Sigmoid colon (tissue), 7 donors: ENCODE data around the gene OTOP2. TPM values are rescaled to one million over a fixed set of nuclear protein-coding genes. Genes with fewer than 3 reads are reported as not detected.

Experiments used
- DNase-seq: peaks from one replicate; pipeline ENCODE4 v3.0.0-alpha.2; 2019
- H3K27ac ChIP-seq, 4 donors: fragments of 200-600 bp; sonication (generic); one replicate each; pipeline ENCODE4 v1.5.1; 2016 to 2019; ENCODE audit warnings: mild to moderate bottlenecking in 1 of 4
- H3K27me3 ChIP-seq, 3 donors: fragments of 200-600 bp; sonication (generic); one replicate each; pipeline ENCODE4 v1.5.1; 2019; ENCODE audit warnings: mild to moderate bottlenecking in 1 of 3
- H3K36me3 ChIP-seq, 4 donors: fragments of 200-600 bp; sonication (generic); one replicate each; pipeline ENCODE4 v1.5.1; 2016 to 2019
- H3K4me1 ChIP-seq, 4 donors: fragments of 200-600 bp; sonication (generic); one replicate each; pipeline ENCODE4 v1.5.1; 2017 to 2019
- H3K4me3 ChIP-seq, 4 donors: fragments of 200-600 bp; sonication (generic); one replicate each; pipeline ENCODE4 v1.5.1; 2017 to 2019; ENCODE audit warnings: mild to moderate bottlenecking in 2 of 4, moderate library complexity in 1 of 4
- H3K9me3 ChIP-seq, 4 donors: fragments of 200-600 bp in 3 of 4; sonication (generic) in 3 of 4; one replicate each; pipeline versions ENCODE4 v1.5.1 to v1.6.1; 2013 to 2019
- EP300 ChIP-seq, 4 donors: sonication (generic); formaldehyde crosslinking; IDR thresholded peaks; one replicate each; pipeline ENCODE4 v1.6.1; 2017; ENCODE audit warnings: antibody characterized with exemption in 4 of 4
- POLR2A ChIP-seq, 2 donors: fragments of 450-650 bp; IDR thresholded peaks; one replicate each; pipeline ENCODE4 v1.6.1; 2016; ENCODE audit warnings: antibody characterized with exemption in 2 of 2, mild to moderate bottlenecking in 2 of 2, moderate library complexity in 2 of 2
- POLR2AphosphoS5 ChIP-seq, 4 donors: sonication (generic); formaldehyde crosslinking; IDR thresholded peaks; one replicate each; pipeline ENCODE4 v1.6.1; 2017; ENCODE audit warnings: antibody characterized with exemption in 4 of 4
- WGBS, 2 donors: extraction: QIAGEN DNeasy Blood & Tissue Kit; methylation state at CpG; one replicate each; pipeline ENCODE4 v1.1.7; 2013; 5-methylcytosine and 5-hydroxymethylcytosine counted together
- intact Hi-C: fragments of 100-400 bp; cut with DNase I; formaldehyde crosslinking; loops from one replicate; pipeline ENCODE4 v1.15.1; 2023
- polyA plus RNA-seq, 3 donors: library from polyadenylated mRNA; stranded (reverse); fragments of 200-250 nt; gene quantifications; one replicate each; pipeline ENCODE4 v1.2.3, GENCODE V29; 2013
- total RNA-seq, 4 donors: library from RNA; depleted of rRNA; stranded (reverse); fragments of >200 nt; gene quantifications; one replicate each; pipeline ENCODE4 v1.1.0, GENCODE V29; 2016
- TF ChIP-seq, protein P1 (sequence below), 4 experiments: fragments of 450-650 bp in 3 of 4; fragments of 200-600 bp in 1 of 4; IDR thresholded peaks; one replicate each; pipeline ENCODE4 v1.5.1; 2016 to 2019; ENCODE audit warnings: antibody characterized with exemption in 4 of 4, mild to moderate bottlenecking in 3 of 4, moderate library complexity in 2 of 4
- donor health status: healthy with polysubstance abuse.
- donor health status: Bipolar disorder and iron deficiency.
- donor health status: healthy.

The OTOP2 gene
- total and polyA plus RNA-seq, 7 donors = 0.36 to 21.0 (median 4.8) TPM; not detected in 2

DNA sequence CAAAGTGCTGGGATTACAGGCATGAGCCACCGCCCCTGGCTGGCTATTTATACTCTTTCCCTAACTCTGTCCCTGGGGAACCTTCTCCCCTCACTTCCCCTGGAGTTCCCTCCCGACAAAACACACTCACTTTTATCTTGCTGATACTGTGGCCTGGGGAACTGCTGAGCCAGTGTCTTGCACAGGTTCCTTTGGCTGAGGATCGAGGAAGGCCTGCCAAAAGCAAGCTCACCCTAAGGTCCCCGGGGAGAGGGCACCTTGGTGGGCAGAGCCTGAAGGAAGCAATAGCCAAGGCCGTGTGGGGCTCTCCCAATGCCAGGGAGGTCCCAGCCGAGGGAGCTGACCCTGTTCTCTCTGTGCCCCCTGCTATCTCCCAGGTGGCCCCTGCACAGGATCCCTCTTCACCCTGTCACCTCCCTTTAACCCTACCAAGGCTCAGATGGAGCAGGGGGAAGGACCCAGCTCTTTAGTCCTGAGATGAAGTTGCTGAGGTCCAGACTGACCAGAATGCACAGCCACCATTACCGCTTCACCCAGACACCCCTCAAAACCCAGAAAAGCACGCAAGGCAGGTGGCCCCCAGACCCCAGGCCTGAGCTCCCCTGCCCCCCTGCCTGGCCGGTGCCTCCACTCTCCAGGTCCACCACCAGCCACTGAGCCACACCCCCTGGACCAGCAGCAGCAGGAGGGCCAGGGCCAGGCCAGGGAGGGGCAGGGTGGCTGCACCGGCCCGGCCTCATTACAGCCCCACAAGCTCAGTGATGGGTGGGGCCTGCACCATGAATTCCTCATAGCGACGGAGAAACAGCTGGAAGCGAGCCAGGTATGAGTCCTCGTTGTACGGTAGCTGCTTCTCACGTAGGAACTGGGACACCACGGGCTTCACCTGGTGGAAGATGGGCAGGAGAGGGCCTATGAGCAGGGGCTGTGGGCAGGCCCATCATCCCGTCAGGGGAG is 46.2 kb upstream of the OTOP2 start:
- TF ChIP-seq EP300 (IDR thresholded peaks at IDR 0.05) (no peak), POLR2AphosphoS5 (IDR thresholded peaks at IDR 0.05) (no peak), POLR2A (IDR thresholded peaks at IDR 0.05) (no peak)
- TF ChIP-seq, protein P1, sequence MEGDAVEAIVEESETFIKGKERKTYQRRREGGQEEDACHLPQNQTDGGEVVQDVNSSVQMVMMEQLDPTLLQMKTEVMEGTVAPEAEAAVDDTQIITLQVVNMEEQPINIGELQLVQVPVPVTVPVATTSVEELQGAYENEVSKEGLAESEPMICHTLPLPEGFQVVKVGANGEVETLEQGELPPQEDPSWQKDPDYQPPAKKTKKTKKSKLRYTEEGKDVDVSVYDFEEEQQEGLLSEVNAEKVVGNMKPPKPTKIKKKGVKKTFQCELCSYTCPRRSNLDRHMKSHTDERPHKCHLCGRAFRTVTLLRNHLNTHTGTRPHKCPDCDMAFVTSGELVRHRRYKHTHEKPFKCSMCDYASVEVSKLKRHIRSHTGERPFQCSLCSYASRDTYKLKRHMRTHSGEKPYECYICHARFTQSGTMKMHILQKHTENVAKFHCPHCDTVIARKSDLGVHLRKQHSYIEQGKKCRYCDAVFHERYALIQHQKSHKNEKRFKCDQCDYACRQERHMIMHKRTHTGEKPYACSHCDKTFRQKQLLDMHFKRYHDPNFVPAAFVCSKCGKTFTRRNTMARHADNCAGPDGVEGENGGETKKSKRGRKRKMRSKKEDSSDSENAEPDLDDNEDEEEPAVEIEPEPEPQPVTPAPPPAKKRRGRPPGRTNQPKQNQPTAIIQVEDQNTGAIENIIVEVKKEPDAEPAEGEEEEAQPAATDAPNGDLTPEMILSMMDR (IDR thresholded peaks at IDR 0.05) = no peak
- Histone ChIP-seq H3K4me1 (peaks cover 0 to 6% (median 3%) of the 10 kb centered on the region in 4 donors), H3K9me3 (no peaks in the 10 kb centered on the region), H3K36me3 (no peaks in the 10 kb centered on the region), H3K4me3 (no peak overlapping the region), H3K27ac (no peak overlapping the region), H3K27me3 (peaks cover 0 to 24% (median 0%) of the 10 kb centered on the region in 3 donors)
- 27 to 60% methylated on average over 19 of the region's 19 CpGs for WGBS, 2 donors
- no peak for DNase-seq
- intact Hi-C loops = no loop called here

DNA sequence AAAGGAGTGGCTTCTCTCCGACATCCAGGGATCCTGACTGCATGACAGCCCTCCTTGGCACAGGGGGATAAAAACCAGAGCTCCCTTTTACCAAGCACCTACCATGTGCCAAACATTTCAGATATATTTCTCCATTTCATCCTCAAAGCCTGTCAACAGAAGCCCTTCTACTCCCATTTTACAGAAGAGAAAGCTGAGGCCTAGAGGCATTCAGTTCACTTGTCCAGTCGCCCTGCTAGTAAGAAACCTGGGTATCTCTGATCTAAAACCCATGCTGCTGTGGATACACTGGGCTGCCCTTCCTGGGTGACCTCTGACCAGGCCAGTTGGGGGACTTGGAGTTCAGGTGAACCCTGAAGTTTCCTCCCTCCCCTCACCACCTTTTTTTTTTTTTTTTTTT is 45.4 kb upstream of the OTOP2 start:
- intact Hi-C loops = no loop called here
- Histone ChIP-seq H3K27me3 (peaks cover 0 to 30% (median 0%) of the 10 kb centered on the region in 3 donors), H3K36me3 (no peaks in the 10 kb centered on the region), H3K4me1 (peaks cover 0 to 5% (median 2%) of the 10 kb centered on the region in 4 donors), H3K9me3 (no peaks in the 10 kb centered on the region), H3K27ac (no peak overlapping the region), H3K4me3 (no peak overlapping the region)
- no peak for TF ChIP-seq POLR2AphosphoS5 (IDR thresholded peaks at IDR 0.05)
- DNase-seq = no peak
- 45 to 74% methylated on average over 2 of the region's 2 CpGs for WGBS, 2 donors

DNA sequence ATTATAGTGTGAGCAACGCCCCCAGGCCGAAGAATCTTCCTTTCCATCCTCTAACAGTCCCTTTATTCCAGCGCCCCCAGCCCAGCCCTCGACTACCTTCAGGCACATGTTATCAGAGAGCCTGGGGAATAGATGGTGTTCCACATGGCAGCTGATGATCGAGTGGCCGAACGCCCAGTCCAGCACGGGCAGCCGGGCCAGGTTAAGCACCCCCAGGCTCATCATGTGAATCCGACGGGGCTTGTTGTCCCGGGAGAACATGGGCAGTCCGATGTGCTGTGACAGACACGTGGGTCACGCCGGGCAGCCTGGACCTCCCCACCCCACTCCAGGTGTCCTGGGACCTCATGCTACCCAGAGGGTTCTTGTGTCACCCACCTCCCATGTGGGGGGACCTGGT is 44.8 kb upstream of the OTOP2 start:
- Histone ChIP-seq H3K27ac (no peak overlapping the region), H3K9me3 (no peaks in the 10 kb centered on the region), H3K4me3 (no peak overlapping the region), H3K4me1 (no peaks in the 10 kb centered on the region), H3K36me3 (no peaks in the 10 kb centered on the region), H3K27me3 (peaks cover 0 to 31% (median 0%) of the 10 kb centered on the region in 3 donors)
- TF ChIP-seq POLR2AphosphoS5 (IDR thresholded peaks at IDR 0.05) = no peak
- TF ChIP-seq, protein P1 (IDR thresholded peaks at IDR 0.05) = no peak
- no peak for TF ChIP-seq POLR2A (IDR thresholded peaks at IDR 0.05)
- no peak for TF ChIP-seq EP300 (IDR thresholded peaks at IDR 0.05)
- intact Hi-C loops = no loop called here
- DNase-seq = no peak
- 90 to 92% methylated on average over 16 of the region's 16 CpGs for WGBS, 2 donors

DNA sequence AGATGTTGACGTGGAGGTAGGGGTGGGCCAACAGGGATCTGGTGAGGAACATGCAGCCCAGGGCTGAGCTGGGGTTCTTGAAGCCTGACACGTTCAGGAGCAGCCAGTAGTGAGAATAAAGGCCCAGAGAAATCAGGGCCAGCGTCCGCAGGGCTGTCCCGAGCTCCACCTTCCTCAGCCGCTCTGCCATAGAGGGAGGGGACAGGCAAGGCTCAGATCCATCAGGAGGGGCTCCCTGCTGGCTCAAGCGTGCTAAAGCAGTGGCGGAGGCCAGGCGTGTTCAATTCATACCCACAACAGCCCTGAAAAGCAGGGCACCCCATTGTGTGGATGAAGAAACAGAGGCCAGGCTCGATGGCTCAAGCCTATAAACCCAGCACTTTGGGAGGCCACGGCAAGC is 43.0 kb upstream of the OTOP2 start:
- Histone ChIP-seq H3K9me3 (no peaks in the 10 kb centered on the region), H3K36me3 (no peaks in the 10 kb centered on the region), H3K27me3 (peaks cover 0 to 37% (median 0%) of the 10 kb centered on the region in 3 donors), H3K4me3 (no peak overlapping the region), H3K27ac (no peak overlapping the region), H3K4me1 (no peaks in the 10 kb centered on the region)
- WGBS, 2 donors = 82 to 83% methylated on average over 11 of the region's 11 CpGs
- TF ChIP-seq, protein P1 (IDR thresholded peaks at IDR 0.05) = no peak
- intact Hi-C loops = no loop called here
- no peak for DNase-seq

DNA sequence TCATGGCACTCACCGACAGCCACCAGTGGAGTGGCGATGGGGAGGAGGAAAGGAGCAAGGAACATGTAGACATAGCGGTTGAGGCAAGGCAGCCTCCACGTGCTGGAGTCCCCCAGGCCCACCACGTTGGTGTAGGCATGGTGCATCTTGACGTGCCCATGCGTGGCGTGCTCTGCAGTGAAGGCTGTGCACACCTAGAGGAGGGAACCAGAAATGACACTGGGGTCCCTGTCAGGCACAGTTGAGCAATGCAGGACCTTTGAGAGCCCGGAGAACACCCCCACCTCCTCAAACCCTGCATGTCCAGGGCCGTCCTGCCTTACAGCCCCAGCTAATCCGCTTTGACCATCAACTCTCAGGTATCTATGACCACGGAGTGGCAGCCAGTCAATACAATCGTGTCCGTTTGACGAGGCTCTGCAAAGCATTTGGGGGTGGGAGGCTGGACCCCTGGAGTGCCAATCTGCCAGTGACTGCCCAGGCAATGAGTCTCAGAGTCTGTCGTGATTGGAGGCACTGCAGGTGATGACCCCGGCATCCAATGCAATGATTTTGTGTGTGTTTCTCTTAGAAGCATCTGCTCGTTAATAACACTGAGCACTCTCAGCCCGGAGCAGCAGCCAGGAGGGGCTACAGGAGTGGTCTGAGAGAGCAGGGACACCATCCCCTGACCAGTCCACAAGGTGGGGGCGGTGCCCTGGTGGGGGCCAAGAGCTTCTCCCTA is 41.4 kb upstream of the OTOP2 start:
- DNase-seq = no peak
- H3K27me3 ChIP-seq = peaks cover 0 to 36% (median 0%) of the 10 kb centered on the region in 3 donors
- H3K27ac ChIP-seq = no peak overlapping the region
- no peaks in the 10 kb centered on the region for H3K9me3 ChIP-seq
- H3K4me3 ChIP-seq = no peak overlapping the region
- no peaks in the 10 kb centered on the region for H3K4me1 ChIP-seq
- no peak for TF ChIP-seq POLR2A (IDR thresholded peaks at IDR 0.05)
- TF ChIP-seq, protein P1 (IDR thresholded peaks at IDR 0.05) = no peak
- intact Hi-C loops = no loop called here
- H3K36me3 ChIP-seq = no peaks in the 10 kb centered on the region
- WGBS, 2 donors = 76 to 79% methylated on average over 20 of the region's 20 CpGs
